Tibial nerve (tissue), 4 donors: ENCODE results near the gene GATAD2A. TPM values are rescaled to one million over a fixed set of nuclear protein-coding genes. Genes with fewer than 3 reads are reported as not detected.

Source experiments
- DNase-seq, 2 donors: peaks; one replicate each; pipeline ENCODE4 v3.0.0-alpha.2; 2019; ENCODE audit warnings: low spot score in 2 of 2
- H3K27ac ChIP-seq, 4 donors: fragments of 200-600 bp; sonication (generic) in 3 of 4; one replicate each; pipeline ENCODE4 v1.5.1; 2017 to 2019; ENCODE audit warnings: mild to moderate bottlenecking in 1 of 4
- H3K27me3 ChIP-seq, 2 donors: fragments of 200-600 bp; sonication (generic) in 1 of 2; one replicate each; pipeline versions ENCODE4 v1.5.1 to v1.6.0; 2017 to 2019
- H3K36me3 ChIP-seq, 3 donors: fragments of 200-600 bp; sonication (generic); one replicate each; pipeline ENCODE4 v1.5.1; 2018 to 2019
- H3K4me1 ChIP-seq, 4 donors: fragments of 200-600 bp; sonication (generic) in 3 of 4; one replicate each; pipeline ENCODE4 v1.5.1; 2017 to 2019
- H3K4me3 ChIP-seq, 4 donors: fragments of 200-600 bp; sonication (generic) in 3 of 4; one replicate each; pipeline ENCODE4 v1.5.1; 2017 to 2019; ENCODE audit warnings: mild to moderate bottlenecking in 1 of 4, moderate library complexity in 1 of 4
- H3K9me3 ChIP-seq, 4 donors: fragments of 200-600 bp; sonication (generic) in 3 of 4; one replicate each; pipeline ENCODE4 v1.5.1; 2017 to 2019
- EP300 ChIP-seq, 2 donors: sonication (generic); formaldehyde crosslinking; IDR thresholded peaks; one replicate each; pipeline ENCODE4 v1.6.1; 2017; ENCODE audit warnings: antibody characterized with exemption in 2 of 2, mild to moderate bottlenecking in 1 of 2
- POLR2A ChIP-seq, 2 donors: fragments of 450-650 bp; IDR thresholded peaks; one replicate each; pipeline ENCODE4 v1.6.1; 2017; ENCODE audit warnings: antibody characterized with exemption in 2 of 2, mild to moderate bottlenecking in 2 of 2, moderate library complexity in 2 of 2
- WGBS, 2 donors: methylation state at CpG; one replicate each; pipeline ENCODE4 v1.1.5; 2018; 5-methylcytosine and 5-hydroxymethylcytosine counted together
- total RNA-seq, 4 donors: library from RNA; depleted of rRNA; stranded (reverse); fragments of >200 nt; gene quantifications; one replicate each; pipeline ENCODE4 v1.1.0, GENCODE V29; 2016
- TF ChIP-seq, protein P1 (sequence below), 5 experiments: fragments of 200-600 bp in 3 of 5; fragments of 450-650 bp in 2 of 5; sonication (generic) in 3 of 5; IDR thresholded peaks; one replicate each; pipeline ENCODE4 v1.5.1; 2016 to 2019; ENCODE audit warnings: antibody characterized with exemption in 5 of 5, mild to moderate bottlenecking in 3 of 5, moderate library complexity in 2 of 5

GATAD2A gene
- total RNA-seq, 4 donors from 2014 or later, result 34.1 to 69.6 (median 36.8) TPM

DNA sequence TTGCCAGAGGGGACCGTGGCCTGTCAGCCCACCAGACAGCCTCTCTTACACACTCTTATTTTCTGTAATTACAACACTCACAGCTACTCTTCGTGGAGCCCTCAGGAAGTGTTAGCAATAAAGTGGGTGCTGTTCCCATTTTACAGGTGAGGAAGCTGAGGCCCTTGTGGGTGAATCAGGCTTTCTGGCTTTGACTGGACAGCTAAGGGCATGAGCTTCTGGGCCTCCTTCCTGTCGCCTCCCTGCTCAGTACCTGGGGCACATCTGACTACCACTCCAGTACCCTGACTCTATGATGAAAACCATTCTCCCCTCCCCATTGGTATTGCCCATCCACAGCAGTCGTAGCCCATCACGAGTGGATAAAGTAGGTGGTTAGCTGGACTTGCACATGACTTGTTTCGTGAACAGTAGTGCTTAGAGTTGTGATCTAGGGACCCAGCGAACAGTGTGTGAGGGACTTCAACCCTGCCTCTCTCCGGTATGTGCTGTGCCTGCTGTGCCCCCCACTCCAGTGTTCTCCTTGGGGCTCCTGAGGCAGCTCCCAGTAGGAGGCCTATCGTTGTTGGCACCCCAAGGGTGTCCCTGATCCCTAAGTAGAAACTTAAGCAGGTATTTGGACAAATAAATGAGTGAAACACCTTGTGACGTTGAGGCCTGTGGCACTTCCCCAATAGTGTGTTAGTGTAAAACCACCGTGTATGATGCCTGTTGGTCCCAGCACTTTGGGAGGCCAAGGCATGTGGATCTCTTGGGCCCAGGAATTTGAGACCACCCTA lies 38.6 kb downstream of the GATAD2A start:
- H3K27ac ChIP-seq, result peak overlapping the region in 1 of 4 donors; percentile 29
- WGBS, 2 donors, result 78 to 87% methylated on average over 11 of the region's 11 CpGs

DNA sequence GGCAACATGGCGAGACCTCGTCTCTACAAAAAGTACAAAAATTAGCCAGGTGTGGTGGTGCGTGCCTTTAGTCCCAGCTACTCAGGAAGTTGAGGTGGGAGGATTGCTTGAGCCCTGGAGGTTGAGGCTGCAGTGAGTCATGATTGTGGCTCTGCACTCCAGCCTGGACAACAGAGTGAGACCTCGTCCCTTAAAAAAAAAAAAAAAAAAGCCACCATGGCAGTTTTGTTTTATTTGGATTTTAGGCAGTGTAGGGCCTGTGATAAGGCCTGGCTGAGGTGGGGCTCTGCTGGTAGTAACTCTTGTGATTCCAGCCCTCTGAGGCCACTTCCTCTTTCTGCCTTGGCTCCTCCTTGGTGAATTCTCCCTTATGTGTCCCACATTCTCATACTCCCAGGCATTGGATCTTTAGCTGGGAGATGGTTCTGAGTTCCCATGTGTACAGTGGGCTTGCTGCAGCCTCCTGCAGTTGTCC lies 39.2 kb downstream of the GATAD2A start:
- Histone ChIP-seq H3K9me3 (no peaks in the 10 kb centered on the region), H3K27me3 (no peaks in the 10 kb centered on the region), H3K4me1 (peaks cover 0 to 30% (median 16%) of the 10 kb centered on the region in 4 donors), H3K27ac (peak overlapping the region in 1 of 4 donors; percentile 29), H3K4me3 (no peak overlapping the region), H3K36me3 (no peaks in the 10 kb centered on the region)
- TF ChIP-seq POLR2A (IDR thresholded peaks at IDR 0.05) (no peak), EP300 (IDR thresholded peaks at IDR 0.05) (no peak)
- TF ChIP-seq, protein P1, sequence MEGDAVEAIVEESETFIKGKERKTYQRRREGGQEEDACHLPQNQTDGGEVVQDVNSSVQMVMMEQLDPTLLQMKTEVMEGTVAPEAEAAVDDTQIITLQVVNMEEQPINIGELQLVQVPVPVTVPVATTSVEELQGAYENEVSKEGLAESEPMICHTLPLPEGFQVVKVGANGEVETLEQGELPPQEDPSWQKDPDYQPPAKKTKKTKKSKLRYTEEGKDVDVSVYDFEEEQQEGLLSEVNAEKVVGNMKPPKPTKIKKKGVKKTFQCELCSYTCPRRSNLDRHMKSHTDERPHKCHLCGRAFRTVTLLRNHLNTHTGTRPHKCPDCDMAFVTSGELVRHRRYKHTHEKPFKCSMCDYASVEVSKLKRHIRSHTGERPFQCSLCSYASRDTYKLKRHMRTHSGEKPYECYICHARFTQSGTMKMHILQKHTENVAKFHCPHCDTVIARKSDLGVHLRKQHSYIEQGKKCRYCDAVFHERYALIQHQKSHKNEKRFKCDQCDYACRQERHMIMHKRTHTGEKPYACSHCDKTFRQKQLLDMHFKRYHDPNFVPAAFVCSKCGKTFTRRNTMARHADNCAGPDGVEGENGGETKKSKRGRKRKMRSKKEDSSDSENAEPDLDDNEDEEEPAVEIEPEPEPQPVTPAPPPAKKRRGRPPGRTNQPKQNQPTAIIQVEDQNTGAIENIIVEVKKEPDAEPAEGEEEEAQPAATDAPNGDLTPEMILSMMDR (IDR thresholded peaks at IDR 0.05), result no peak
- WGBS, 2 donors, result 68 to 83% methylated on average over 4 of the region's 4 CpGs
- no peak for DNase-seq

More for the DNA sequence above, 38.6 kb downstream of the GATAD2A start:
- H3K36me3 ChIP-seq, result no peaks in the 10 kb centered on the region
- H3K4me1 ChIP-seq, result peaks cover 0 to 32% (median 16%) of the 10 kb centered on the region in 4 donors
- no peak for DNase-seq
- H3K9me3 ChIP-seq, result no peaks in the 10 kb centered on the region
- H3K27me3 ChIP-seq, result no peaks in the 10 kb centered on the region
- TF ChIP-seq POLR2A (IDR thresholded peaks at IDR 0.05), result no peak
- no peak overlapping the region for H3K4me3 ChIP-seq

DNA sequence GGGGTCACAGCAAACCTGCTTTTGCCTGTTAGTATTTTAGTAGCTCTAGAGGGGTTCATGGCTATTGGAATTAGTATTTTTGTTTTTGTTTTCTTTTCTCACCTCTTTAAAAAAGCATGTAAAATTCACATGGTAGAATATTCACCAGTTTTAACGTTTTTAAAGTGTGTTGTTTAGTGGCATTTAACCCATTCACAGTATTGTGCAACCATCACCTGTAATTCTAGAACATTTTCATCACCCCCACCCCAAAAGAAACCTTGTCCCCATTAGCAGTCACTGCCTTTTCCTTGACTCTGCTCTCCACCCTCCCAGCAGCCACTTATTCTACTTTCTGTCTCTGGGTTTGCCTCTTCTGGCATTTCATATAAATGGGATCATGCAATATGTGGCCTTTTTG lies 39.8 kb downstream of the GATAD2A start:
- no peak for DNase-seq
- Histone ChIP-seq H3K27me3 (no peaks in the 10 kb centered on the region), H3K4me1 (peaks cover 0 to 30% (median 16%) of the 10 kb centered on the region in 4 donors), H3K36me3 (no peaks in the 10 kb centered on the region), H3K9me3 (no peaks in the 10 kb centered on the region), H3K27ac (no peak overlapping the region), H3K4me3 (no peak overlapping the region)
- TF ChIP-seq EP300 (IDR thresholded peaks at IDR 0.05), result no peak
- TF ChIP-seq POLR2A (IDR thresholded peaks at IDR 0.05), result no peak
- TF ChIP-seq, protein P1 (IDR thresholded peaks at IDR 0.05), result no peak
- 7 to 11% methylated on average over 1 of the region's 1 CpG for WGBS, 2 donors

DNA sequence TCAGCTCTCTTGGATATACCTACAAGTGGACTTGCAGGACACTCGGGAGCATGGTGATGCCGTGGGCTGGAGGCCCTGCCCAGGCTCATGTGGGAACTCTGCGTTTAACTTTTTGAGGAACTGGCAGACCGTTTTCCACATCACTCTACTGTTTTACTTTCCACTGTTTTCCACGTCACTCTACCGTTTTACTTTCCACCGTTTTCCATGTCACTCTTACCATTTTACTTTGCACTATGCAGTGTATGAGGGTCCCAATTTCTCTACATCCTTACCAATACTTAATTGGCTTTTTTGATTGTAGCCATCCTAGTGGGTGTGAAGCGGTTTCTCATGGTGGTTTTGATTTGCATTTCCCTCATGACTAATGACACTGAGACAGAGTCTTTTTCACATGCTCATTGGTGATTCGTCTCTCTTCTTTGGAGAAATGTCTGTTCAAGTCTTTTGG lies 40.5 kb downstream of the GATAD2A start:
- no peak for DNase-seq
- WGBS, 2 donors, result 76 to 77% methylated on average over 9 of the region's 9 CpGs
- no peaks in the 10 kb centered on the region for H3K9me3 ChIP-seq
- H3K4me3 ChIP-seq, result no peak overlapping the region
- no peaks in the 10 kb centered on the region for H3K36me3 ChIP-seq
- H3K4me1 ChIP-seq, result peaks cover 0 to 30% (median 16%) of the 10 kb centered on the region in 4 donors
- H3K27me3 ChIP-seq, result no peaks in the 10 kb centered on the region
- TF ChIP-seq, protein P1 (IDR thresholded peaks at IDR 0.05), result no peak
- TF ChIP-seq EP300 (IDR thresholded peaks at IDR 0.05) (no peak), POLR2A (IDR thresholded peaks at IDR 0.05) (no peak)
- H3K27ac ChIP-seq, result peak overlapping the region in 1 of 4 donors; percentile 6

DNA sequence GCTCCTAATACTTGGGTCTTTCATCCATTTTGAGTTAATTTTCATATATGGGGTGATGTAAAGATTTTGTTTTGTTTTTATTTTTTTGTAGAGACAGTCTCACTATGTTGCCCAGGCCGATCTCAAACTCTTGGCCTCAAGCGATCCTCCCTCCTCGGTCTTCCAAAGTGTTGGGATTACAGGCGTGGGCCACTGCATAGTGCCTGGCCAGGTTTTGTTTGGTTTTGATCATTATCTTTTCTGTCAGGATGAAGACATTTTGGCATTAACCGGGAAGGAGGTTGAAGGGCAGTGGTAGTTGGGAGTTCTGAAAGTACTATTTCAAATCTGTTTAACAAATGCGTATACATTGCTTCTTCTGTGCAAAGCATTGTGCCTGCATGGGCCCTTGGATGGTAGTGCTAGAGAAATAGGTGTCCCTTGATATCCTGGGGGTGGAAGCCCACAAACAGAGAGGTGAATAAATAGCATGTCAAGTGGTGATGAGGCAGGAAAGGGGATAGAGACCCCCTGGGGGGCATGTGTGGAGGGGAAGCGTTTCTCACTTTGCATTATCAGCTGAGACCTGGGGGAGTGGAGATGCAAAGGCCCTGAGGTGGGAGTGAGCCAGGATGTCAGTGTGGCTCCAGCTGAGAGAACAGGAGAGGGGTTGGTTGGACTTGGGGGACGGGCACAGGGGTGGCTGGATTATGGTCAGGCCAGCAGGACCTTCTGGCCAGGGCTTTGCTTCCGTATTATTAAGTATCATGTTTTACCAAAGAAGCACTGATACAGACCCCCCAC lies 41.4 kb downstream of the GATAD2A start:
- peaks cover 0 to 38% (median 19%) of the 10 kb centered on the region in 4 donors for H3K4me1 ChIP-seq
- no peaks in the 10 kb centered on the region for H3K9me3 ChIP-seq
- H3K27ac ChIP-seq, result peak overlapping the region in 1 of 4 donors; percentile 6
- no peak for DNase-seq
- WGBS, 2 donors, result 88 to 91% methylated on average over 9 of the region's 9 CpGs
- H3K4me3 ChIP-seq, result no peak overlapping the region
- H3K27me3 ChIP-seq, result no peaks in the 10 kb centered on the region
- H3K36me3 ChIP-seq, result no peaks in the 10 kb centered on the region
- TF ChIP-seq EP300 (IDR thresholded peaks at IDR 0.05), result no peak
- TF ChIP-seq POLR2A (IDR thresholded peaks at IDR 0.05), result no peak
- TF ChIP-seq, protein P1 (IDR thresholded peaks at IDR 0.05), result no peak
